MM.1S (cell line): Measurements from ENCODE around the gene DENND1A.

Experiments
- EZH2 ChIP-seq: fragments of 300-600 bp; sonication (generic); optimal IDR thresholded peaks from 2 replicates; pipeline ENCODE3; 2017; ENCODE audit warnings: low read depth, mild to moderate bottlenecking, antibody characterized with exemption, low read length, mixed read lengths
- TF ChIP-seq, protein P1 (sequence below): fragments of 300-600 bp; sonication (generic); IDR thresholded peaks from 2 replicates; pipeline ENCODE4 v1.5.1; 2016; ENCODE audit warnings: antibody characterized with exemption, low read length, mixed read lengths

DNA sequence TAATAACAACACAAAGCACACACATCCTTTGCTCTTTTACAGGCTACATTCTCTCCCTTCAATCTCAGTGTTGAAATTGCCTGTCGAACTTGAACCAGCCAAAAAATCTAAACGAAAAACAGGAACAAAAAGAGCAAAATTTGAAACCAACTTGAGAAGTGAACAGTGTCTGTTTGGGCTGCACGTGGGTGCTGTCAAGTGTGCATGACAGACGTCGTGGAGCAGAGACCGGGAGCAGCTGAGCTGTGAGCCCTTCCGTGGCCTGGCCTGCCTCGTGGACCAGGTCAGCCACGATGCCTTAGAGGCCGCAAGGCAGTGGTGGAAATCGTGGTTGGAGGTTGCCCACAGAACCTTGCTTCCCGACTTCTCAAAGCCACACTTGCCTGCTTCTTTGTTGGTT lies 34.8 kb upstream of the DENND1A start:
- TF ChIP-seq, protein P1, sequence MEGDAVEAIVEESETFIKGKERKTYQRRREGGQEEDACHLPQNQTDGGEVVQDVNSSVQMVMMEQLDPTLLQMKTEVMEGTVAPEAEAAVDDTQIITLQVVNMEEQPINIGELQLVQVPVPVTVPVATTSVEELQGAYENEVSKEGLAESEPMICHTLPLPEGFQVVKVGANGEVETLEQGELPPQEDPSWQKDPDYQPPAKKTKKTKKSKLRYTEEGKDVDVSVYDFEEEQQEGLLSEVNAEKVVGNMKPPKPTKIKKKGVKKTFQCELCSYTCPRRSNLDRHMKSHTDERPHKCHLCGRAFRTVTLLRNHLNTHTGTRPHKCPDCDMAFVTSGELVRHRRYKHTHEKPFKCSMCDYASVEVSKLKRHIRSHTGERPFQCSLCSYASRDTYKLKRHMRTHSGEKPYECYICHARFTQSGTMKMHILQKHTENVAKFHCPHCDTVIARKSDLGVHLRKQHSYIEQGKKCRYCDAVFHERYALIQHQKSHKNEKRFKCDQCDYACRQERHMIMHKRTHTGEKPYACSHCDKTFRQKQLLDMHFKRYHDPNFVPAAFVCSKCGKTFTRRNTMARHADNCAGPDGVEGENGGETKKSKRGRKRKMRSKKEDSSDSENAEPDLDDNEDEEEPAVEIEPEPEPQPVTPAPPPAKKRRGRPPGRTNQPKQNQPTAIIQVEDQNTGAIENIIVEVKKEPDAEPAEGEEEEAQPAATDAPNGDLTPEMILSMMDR, result no peak
- no peak for TF ChIP-seq EZH2
